IPS-20b (cell line): ENCODE results near the gene CHST11.
"Not testable (repeated sequence)": the region's sequence is repeated elsewhere in the genome, so short reads cannot be mapped to it uniquely, and the experiment has no call there.

Experiments
- H3K27ac ChIP-seq: one replicate; pipeline ENCODE4 v1.5.1; 2013; ENCODE audit warnings: low read length
- H3K27me3 ChIP-seq: 2 replicates; pipeline ENCODE4 v1.6.1; 2013; ENCODE audit warnings: mild to moderate bottlenecking, low read length, inconsistent platforms; ENCODE audit not compliant: insufficient read depth
- H3K36me3 ChIP-seq: 2 replicates; pipeline ENCODE4 v1.6.1; 2013; ENCODE audit warnings: low read depth, mild to moderate bottlenecking, inconsistent platforms, low read length, moderate library complexity; ENCODE audit not compliant: insufficient read depth
- H3K4me1 ChIP-seq: 2 replicates; pipeline ENCODE4 v1.6.1; 2013; ENCODE audit warnings: mild to moderate bottlenecking, control low read depth, inconsistent platforms, low read length, moderate library complexity; ENCODE audit not compliant: insufficient read depth
- H3K4me3 ChIP-seq: 2 replicates; pipeline ENCODE4 v1.5.1; 2013; ENCODE audit warnings: mild to moderate bottlenecking, low read length, inconsistent platforms
- H3K9ac ChIP-seq: 2 replicates; pipeline ENCODE4 v1.6.1; 2013; ENCODE audit warnings: low read depth, mild to moderate bottlenecking, inconsistent platforms, low read length, moderate library complexity
- H3K9me3 ChIP-seq: 2 replicates; pipeline ENCODE4 v1.6.1; 2013; ENCODE audit warnings: mild to moderate bottlenecking, low read depth, low read length, inconsistent platforms; ENCODE audit not compliant: insufficient read depth

The CHST11 gene

DNA sequence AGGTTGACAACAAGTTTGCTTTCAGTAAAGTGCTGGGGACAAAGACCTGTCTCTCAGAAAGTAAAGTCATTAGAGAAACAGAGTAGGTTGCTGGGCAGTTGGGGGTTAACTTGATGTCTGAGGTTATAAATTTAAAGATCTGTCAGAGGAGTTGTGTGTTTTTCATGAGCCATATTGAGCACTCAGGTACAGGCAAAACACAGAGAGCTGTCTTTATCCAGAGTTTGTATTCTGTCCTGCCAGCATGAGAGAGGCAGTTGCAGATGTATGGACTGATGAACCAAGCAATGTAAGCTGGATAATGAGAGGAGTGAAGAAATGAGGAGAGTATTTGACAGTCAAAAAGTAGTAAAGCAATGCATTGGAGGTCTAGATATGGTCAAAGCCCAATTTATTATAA, 344.7 kb downstream of the CHST11 start:
- Histone ChIP-seq H3K9me3 (no peaks in the 10 kb centered on the region), H3K27ac (no peak overlapping the region), H3K27me3 (no peaks in the 10 kb centered on the region), H3K9ac (no peak overlapping the region), H3K4me1 (no peaks in the 10 kb centered on the region), H3K36me3 (no peaks in the 10 kb centered on the region), H3K4me3 (no peak overlapping the region)

DNA sequence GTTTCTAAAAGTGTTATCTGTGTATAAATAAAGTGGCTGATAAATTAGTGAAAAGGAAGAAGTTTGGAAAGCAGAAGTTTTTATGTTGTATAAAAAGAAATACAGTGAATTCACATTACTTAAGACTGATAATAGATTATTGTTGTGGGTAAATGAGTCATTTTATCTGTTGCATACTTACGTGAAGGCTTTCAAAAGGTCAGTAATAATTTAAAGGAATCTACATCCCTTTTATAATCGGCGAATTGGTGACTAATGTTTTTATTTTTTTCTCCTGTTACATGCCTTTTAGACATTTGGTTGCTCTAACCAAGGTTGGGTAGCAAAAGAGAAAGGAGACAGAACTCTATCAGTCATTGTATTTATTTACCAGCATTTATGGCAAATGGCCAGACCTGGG, 345.5 kb downstream of the CHST11 start:
- H3K4me1 ChIP-seq = no peaks in the 10 kb centered on the region
- no peaks in the 10 kb centered on the region for H3K9me3 ChIP-seq
- H3K9ac ChIP-seq = no peak overlapping the region
- H3K36me3 ChIP-seq = no peaks in the 10 kb centered on the region
- H3K27ac ChIP-seq = no peak overlapping the region
- H3K4me3 ChIP-seq = no peak overlapping the region
- H3K27me3 ChIP-seq = no peaks in the 10 kb centered on the region

DNA sequence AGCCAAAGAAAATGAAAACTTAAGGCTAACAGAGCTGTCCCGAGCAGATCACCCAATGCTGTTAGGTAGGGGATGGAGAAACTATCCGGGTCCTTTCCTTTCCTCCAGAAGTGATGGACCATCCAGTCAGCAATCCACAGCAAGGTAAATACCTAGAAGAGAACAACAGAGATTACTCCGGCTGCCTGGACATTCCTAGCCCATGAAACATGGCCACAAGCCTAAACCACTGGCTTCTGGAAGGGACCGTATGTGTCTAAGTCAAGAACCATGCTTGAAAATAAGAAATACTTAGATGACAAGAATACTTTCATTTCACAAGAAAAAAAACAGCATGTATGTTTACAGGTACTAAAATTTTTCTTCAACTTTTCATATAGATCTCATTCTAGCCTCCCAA, 348.4 kb downstream of the CHST11 start:
- Histone ChIP-seq H3K4me1 (no peaks in the 10 kb centered on the region), H3K9me3 (no peaks in the 10 kb centered on the region), H3K9ac (no peak overlapping the region), H3K27me3 (no peaks in the 10 kb centered on the region), H3K36me3 (no peaks in the 10 kb centered on the region), H3K27ac (no peak overlapping the region), H3K4me3 (no peak overlapping the region)

DNA sequence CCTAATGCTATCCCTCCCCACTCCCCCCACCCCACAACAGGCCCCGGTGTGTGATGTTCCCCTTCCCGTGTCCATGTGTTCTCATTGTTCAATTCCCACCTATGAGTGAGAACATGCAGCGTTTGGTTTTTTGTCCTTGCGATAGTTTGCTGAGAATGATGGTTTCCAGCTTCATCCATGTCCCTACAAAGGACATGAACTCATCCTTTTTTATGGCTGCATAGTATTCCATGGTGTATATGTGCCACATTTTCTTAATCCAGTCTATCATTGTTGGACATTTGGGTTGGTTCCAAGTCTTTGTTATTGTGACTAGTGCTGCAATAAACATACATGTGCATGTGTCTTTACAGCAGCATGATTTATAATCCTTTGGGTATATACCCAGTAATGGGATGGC, 349.4 kb downstream of the CHST11 start:
- not testable (repeated sequence) for H3K36me3 ChIP-seq, H3K4me1 ChIP-seq, H3K27me3 ChIP-seq, H3K9ac ChIP-seq, H3K9me3 ChIP-seq, H3K4me3 ChIP-seq, H3K27ac ChIP-seq

DNA sequence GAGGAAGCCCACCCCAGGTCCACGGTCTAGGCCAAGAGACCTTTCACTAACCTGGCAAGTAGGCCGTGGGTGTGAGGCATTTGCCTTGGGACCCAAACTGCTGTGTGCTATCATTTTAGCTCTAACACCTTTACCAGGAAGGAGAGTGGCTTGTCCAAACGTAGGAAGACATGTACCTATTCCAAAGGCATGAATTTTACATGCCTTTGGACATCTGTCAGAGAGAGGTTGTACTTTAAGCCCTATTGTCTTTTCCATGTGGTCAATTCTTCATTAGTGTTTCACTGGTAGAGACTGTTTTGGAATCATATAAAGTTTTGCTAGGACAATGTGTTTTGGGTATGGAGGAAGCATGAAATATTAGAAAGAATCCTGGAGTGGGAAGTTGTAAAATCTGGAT, 352.5 kb downstream of the CHST11 start:
- Histone ChIP-seq H3K4me3 (no peak overlapping the region), H3K9ac (no peak overlapping the region), H3K9me3 (no peaks in the 10 kb centered on the region), H3K27ac (no peak overlapping the region), H3K27me3 (no peaks in the 10 kb centered on the region), H3K4me1 (no peaks in the 10 kb centered on the region), H3K36me3 (no peaks in the 10 kb centered on the region)

DNA sequence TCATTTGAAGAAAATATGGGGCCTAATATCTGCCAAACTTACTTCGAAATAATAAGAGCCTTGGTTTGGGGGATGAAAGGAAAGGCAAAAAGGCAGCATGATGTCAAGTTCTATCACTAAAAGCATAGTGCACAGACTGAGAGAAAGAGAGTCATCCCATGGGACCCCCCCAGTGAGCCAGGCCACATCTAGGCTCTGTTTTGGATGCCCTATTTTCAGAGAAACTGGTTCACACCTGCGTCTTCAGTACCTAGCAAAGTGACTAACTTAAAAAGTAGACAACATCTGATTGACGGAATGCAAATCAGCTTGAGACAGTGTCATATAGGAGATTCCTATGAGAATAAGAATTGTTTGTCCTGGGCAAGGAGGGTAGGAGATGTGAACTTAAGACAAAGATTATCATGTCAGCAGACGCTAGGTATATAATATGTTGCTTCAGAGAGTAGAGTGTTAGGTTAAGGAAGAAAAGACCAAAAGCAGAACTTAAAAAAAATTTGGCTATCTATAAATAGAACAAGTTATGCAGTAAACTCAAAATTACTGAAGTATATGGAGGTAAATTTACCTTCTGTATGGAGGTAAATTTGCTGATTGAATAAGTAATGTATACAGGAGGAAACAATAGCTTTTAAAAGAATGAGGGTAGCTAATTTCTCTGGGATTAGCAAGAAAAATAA, 353.1 kb downstream of the CHST11 start:
- H3K4me3 ChIP-seq = no peak overlapping the region
- no peaks in the 10 kb centered on the region for H3K27me3 ChIP-seq

More for the DNA sequence above, 353.1 kb downstream of the CHST11 start:
- Histone ChIP-seq H3K36me3 (no peaks in the 10 kb centered on the region), H3K9me3 (no peaks in the 10 kb centered on the region), H3K9ac (no peak overlapping the region), H3K27ac (no peak overlapping the region), H3K4me1 (no peaks in the 10 kb centered on the region)
